ENCODE results near the gene KNG1.
"Not testable (repeated sequence)": the region's sequence is repeated elsewhere in the genome, so short reads cannot be mapped to it uniquely, and the experiment has no call there.

KNG1 gene

DNA sequence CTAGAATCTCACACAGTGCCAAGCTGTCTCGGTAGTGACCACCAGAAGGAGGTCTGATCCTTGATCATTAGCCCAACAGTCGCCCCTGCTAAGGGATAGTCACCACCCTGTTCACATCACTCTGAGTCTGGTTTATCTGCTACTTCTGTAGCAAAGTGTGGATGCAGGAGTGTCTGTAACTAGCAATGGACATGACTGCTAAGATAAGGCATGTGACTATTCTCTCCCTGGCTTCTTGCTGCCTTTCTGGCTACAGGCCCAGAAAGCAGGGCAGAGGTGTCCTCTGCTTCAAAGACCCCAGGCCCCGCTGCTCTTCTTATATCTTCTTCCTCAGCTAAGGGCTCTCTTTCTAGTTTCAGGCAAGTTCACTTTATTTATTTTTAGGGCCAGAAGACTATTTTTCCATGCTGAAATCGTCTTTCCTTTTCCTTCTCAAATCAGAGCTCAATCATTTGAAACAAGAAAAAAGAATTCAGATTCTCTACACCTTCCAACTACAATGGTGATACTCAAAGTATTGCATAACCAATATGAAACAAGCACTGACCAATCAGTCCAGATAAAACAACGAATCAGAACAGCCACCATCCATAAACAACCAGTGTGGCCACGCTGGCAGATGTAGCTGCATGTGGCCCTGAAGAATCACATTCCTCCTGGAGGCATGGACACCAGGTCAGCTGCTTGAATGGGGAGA is 8.0 kb upstream of the KNG1 start:
- DNase-seq (ENCODE audit: low spot score) = no peak
- in situ Hi-C loops (cut with MboI; ENCODE audit: low sequenced_read_pairs, unreplicated experiment) = no loop called here
- TF ChIP-seq, protein P1, sequence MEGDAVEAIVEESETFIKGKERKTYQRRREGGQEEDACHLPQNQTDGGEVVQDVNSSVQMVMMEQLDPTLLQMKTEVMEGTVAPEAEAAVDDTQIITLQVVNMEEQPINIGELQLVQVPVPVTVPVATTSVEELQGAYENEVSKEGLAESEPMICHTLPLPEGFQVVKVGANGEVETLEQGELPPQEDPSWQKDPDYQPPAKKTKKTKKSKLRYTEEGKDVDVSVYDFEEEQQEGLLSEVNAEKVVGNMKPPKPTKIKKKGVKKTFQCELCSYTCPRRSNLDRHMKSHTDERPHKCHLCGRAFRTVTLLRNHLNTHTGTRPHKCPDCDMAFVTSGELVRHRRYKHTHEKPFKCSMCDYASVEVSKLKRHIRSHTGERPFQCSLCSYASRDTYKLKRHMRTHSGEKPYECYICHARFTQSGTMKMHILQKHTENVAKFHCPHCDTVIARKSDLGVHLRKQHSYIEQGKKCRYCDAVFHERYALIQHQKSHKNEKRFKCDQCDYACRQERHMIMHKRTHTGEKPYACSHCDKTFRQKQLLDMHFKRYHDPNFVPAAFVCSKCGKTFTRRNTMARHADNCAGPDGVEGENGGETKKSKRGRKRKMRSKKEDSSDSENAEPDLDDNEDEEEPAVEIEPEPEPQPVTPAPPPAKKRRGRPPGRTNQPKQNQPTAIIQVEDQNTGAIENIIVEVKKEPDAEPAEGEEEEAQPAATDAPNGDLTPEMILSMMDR (IDR thresholded peaks at IDR 0.05; ENCODE audit: borderline replicate concordance, control extremely low read depth, extremely low read depth, insufficient read depth, missing control alignments) = no peak

DNA sequence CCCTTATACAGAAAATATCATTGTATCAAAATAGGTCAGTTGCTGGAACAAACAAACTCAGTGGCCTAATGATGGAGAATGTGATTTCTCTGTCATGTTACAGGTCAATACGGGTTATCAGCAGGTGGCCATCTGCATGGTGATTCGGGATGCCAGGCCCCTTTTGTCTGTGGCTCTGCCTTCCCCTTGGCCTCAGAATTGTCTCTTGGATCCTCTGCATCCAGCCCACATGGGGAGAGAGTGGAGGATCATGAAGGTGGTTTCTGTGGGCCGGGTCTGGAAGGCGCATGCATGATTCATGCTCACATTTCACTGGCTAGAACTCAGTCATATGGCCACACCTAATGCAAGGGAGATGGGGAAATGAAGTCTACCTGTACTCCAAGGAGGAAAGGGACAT is 6.5 kb upstream of the KNG1 start:
- in situ Hi-C loops (cut with MboI; ENCODE audit: low sequenced_read_pairs, unreplicated experiment); DNase-seq (ENCODE audit: low spot score): not testable (repeated sequence)

DNA sequence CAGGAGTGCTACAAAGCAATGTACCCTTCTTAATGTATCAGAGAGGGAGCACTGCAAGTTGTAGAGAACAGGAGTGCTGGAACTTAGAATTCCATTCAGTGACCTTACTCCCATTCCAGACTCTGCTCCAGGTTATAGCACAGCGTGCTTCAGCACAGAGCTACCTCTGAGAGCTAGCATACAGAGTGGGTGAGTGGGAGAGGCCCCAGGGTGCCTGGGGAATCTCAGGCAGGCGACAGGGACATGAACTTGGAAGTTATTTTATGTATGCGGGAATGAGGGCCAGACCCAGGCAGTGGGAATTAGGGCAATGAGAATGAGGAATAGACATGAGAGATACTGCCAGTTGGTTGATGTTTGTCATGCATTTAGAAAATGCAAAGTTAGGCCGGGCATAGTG is 3.7 kb upstream of the KNG1 start:
- in situ Hi-C loops (cut with MboI; ENCODE audit: low sequenced_read_pairs, unreplicated experiment) = no loop called here
- TF ChIP-seq, protein P1 (IDR thresholded peaks at IDR 0.05; ENCODE audit: borderline replicate concordance, control extremely low read depth, extremely low read depth, insufficient read depth, missing control alignments) = no peak
- no peak for DNase-seq (ENCODE audit: low spot score)

DNA sequence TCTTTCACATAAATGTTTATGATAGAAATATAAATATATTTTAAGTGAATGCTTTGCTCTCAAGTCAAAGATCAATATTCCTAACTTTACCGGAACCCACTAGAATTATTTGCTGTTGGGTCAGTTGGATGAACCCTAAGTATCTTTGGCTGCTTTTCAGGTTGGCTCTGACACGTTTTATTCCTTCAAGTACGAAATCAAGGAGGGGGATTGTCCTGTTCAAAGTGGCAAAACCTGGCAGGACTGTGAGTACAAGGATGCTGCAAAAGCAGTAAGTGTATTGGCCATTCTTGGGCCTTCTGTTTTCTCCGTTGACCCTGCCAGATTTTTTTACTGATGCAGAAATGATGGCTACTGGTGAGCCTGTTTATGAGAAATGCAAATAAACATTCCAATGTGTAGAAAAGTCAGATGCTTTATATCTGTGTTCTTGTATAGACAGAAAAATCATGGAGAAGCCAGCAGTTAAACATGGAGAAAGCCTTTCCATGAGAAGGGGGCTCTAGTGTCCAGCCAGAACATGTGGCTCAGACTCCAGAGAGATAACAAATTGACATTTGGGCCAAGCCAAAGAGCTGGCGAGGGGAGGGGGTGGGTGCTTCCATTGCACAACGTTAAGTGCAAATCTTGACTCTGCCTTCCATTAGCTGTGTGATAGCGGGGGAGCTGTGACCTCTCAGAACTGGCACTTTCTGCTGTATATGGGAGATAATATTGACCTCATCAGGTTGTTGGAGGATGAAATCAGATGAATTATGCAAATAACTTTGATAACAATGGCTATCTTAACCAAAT is 3.0 kb downstream of the KNG1 start:
- TF ChIP-seq, protein P1 (IDR thresholded peaks at IDR 0.05; ENCODE audit: borderline replicate concordance, control extremely low read depth, extremely low read depth, insufficient read depth, missing control alignments) = no peak
- DNase-seq (ENCODE audit: low spot score) = no peak
- in situ Hi-C loops (cut with MboI; ENCODE audit: low sequenced_read_pairs, unreplicated experiment) = no loop called here

DNA sequence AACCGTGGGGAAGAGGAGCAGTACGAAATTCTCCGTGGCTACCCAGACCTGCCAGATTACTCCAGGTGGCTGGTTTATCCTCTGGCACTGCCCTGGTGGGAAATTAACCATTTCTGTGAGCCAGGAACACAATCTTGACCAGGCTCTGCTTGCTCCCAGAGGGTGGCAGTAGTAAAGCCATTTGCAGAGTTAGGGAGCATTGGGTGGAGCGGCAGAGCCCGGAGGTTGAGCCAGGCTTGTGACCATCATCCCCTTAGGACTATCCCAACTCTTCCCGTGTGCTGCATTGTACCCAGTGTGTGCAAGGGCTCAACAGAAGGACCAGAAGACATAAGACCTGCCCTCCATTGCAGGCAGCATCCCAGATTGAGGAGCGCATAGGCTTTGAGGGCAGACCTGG is 5.3 kb downstream of the KNG1 start:
- TF ChIP-seq, protein P1 (IDR thresholded peaks at IDR 0.05; ENCODE audit: borderline replicate concordance, control extremely low read depth, extremely low read depth, insufficient read depth, missing control alignments) = peak; percentile 5
- DNase-seq (ENCODE audit: low spot score) = no peak
- in situ Hi-C loops (cut with MboI; ENCODE audit: low sequenced_read_pairs, unreplicated experiment) = no loop called here

DNA sequence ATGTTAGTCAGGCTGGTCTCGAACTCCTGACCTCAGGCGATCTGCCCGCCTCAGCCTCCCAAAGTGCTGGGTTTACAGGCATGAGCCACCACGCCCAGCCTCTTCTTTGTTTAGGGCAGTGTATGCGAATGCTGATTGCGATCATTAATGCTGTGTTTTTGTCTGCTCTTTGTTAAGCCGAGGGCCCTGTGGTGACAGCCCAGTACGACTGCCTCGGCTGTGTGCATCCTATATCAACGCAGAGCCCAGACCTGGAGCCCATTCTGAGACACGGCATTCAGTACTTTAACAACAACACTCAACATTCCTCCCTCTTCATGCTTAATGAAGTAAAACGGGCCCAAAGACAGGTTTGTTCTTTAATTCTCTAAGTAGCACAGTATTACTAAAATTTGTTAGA is 7.8 kb downstream of the KNG1 start:
- DNase-seq (ENCODE audit: low spot score) = no peak
- in situ Hi-C loops (cut with MboI; ENCODE audit: low sequenced_read_pairs, unreplicated experiment) = no loop called here
- TF ChIP-seq, protein P1 (IDR thresholded peaks at IDR 0.05; ENCODE audit: borderline replicate concordance, control extremely low read depth, extremely low read depth, insufficient read depth, missing control alignments) = no peak

DNA sequence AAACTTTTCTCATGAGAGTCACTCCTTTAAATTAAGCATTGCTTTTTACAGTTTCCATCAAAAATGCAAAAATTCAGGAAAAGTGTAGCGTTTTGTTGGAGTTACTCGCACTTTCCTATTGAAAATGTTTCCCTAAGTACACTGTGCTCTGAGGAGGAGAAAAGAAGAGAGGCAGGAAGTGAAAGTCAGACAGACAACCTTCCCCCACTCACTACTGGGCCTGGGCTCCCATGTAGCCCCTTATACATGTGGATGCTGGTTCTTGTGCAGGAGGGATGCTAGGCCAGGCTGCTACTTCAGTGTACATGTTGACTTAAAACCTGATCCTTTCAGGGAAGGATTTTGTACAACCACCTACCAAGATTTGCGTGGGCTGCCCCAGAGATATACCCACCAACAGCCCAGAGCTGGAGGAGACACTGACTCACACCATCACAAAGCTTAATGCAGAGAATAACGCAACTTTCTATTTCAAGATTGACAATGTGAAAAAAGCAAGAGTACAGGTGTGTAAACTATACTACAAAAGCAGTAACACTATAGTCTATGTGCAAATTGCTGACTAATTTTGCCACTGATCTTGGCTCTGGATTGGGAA is 15.1 kb downstream of the KNG1 start:
- TF ChIP-seq, protein P1 (IDR thresholded peaks at IDR 0.05; ENCODE audit: borderline replicate concordance, control extremely low read depth, extremely low read depth, insufficient read depth, missing control alignments) = no peak
- no peak for DNase-seq (ENCODE audit: low spot score)
- in situ Hi-C loops (cut with MboI; ENCODE audit: low sequenced_read_pairs, unreplicated experiment) = no loop called here
